MM.1S (cell line): ENCODE measurements around the gene CCT6B.

ENCODE experiments used
- EZH2 ChIP-seq: fragments of 300-600 bp; sonication (generic); optimal IDR thresholded peaks from 2 replicates; pipeline ENCODE3; 2017; ENCODE audit warnings: low read depth, mild to moderate bottlenecking, antibody characterized with exemption, low read length, mixed read lengths
- TF ChIP-seq, protein P1 (sequence below): fragments of 300-600 bp; sonication (generic); IDR thresholded peaks from 2 replicates; pipeline ENCODE4 v1.5.1; 2016; ENCODE audit warnings: antibody characterized with exemption, low read length, mixed read lengths

DNA sequence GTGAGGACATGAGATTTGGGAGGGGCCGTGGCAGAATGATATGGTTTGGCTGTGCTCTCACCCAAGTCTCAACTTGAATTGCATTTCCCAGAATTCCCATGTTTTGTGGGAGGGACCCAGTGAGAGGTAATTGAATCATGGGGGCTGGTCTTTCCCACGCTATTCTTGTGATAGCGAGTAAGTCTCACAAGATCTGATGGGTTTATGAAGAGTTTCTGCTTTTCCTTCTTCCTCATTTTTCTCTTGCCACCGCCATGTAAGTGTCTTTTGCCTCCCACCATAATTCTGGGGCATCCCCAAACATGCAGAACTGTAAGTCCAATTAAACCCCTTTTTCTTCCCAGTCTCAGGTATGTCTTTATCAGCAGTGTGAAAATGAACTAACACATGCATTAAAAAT is 40.6 kb downstream of the CCT6B start:
- no peak for TF ChIP-seq EZH2
- TF ChIP-seq, protein P1, sequence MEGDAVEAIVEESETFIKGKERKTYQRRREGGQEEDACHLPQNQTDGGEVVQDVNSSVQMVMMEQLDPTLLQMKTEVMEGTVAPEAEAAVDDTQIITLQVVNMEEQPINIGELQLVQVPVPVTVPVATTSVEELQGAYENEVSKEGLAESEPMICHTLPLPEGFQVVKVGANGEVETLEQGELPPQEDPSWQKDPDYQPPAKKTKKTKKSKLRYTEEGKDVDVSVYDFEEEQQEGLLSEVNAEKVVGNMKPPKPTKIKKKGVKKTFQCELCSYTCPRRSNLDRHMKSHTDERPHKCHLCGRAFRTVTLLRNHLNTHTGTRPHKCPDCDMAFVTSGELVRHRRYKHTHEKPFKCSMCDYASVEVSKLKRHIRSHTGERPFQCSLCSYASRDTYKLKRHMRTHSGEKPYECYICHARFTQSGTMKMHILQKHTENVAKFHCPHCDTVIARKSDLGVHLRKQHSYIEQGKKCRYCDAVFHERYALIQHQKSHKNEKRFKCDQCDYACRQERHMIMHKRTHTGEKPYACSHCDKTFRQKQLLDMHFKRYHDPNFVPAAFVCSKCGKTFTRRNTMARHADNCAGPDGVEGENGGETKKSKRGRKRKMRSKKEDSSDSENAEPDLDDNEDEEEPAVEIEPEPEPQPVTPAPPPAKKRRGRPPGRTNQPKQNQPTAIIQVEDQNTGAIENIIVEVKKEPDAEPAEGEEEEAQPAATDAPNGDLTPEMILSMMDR, result no peak
